ENCODE data around the gene ARHGEF10L.
"Not testable (repeated sequence)": the region's sequence is repeated elsewhere in the genome, so short reads cannot be mapped to it uniquely, and the experiment has no call there.

Gene ARHGEF10L

DNA sequence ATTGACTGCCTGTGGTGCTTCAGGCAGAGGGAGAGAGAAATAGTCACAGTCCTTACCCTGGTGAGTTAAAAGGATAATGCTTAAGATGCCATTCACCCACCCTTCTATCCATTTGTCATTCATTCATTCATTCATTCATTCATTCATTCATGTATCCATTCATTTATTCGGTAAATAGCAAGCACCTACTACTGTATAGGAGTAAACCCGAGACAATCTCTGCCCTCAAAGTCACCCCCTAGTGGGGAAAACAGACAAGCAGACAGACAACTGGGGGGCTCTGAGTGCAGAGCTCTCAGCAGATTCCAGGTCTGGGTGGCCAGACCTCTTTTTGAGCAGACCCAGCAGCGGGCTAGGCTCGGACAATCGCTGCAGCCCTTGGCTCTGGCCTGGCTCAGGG, 201.6 kb downstream of the ARHGEF10L start:
- no peak for DNase-seq (ENCODE audit: low read depth in 2 of 2)

DNA sequence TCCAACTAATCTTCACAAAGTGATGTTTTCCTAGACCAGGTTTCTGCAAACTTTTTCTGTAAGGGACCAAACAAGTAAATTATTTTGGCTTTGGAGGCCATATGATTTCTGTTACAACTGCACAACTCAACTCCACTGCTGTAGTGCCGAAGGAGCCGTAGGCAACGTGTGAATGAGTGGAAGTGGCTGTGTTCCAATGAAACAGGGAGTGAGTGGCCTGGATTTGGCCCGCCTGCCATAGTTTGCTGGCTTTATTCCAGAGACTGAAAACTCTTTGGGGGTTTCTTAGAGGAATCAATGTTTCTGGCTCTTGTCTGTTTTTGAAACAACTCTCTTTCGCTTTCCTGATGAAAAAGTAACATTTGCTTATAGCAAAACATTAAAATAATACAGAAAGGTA, 203.1 kb downstream of the ARHGEF10L start:
- no peak for DNase-seq (ENCODE audit: low read depth in 2 of 2)

DNA sequence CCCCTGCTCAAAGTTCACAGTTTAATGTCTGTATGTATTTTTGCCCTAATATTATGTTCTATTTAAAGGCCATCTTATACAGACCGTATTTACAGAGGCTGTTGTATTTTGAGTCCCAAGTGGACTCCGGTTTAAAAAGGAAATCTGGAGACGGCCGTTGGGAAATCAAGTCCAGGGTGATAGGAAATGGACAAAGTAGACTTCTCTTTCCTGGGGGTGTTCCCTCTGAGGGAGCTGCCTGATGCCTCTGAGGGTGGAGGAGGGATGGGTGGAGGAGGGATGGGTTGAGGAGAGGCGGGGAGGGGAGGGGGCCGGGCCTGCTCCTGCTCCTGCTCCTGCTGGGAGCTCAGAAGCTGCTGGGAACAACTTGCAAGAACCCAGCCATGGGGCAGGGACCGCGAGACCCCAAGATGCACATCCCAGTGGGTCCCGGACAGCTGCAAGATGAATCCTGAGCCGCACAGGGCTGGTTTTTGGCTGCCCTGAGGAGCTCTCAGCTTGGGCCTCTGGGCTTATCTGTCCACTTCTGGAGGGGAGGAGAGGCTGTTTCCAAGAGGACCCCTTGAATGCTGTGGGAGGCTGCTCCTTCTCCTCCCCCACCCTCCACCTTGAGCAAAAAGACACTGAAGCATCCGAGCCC, 203.6 kb downstream of the ARHGEF10L start:
- no peak for DNase-seq (ENCODE audit: low read depth in 2 of 2)

DNA sequence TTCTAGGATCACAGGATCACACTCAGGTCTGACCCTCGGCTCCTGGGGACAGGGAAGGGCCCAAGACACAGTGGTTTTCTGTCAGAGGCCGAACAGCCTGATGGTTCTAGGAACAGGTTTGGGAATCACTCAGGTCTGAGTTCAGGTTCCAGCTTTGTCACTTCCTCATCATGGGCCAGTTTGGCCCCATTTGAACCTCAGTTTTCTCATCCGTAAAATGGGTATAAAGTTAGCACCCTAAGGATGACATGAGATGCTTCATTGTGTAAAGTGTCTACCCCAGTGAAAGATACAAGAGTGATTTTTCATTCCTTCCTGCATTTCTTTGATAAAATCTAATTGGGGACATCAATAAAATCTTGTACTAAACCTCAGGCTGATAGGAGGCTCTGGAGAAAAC, 204.4 kb downstream of the ARHGEF10L start:
- DNase-seq (ENCODE audit: low read depth in 2 of 2): no peak

DNA sequence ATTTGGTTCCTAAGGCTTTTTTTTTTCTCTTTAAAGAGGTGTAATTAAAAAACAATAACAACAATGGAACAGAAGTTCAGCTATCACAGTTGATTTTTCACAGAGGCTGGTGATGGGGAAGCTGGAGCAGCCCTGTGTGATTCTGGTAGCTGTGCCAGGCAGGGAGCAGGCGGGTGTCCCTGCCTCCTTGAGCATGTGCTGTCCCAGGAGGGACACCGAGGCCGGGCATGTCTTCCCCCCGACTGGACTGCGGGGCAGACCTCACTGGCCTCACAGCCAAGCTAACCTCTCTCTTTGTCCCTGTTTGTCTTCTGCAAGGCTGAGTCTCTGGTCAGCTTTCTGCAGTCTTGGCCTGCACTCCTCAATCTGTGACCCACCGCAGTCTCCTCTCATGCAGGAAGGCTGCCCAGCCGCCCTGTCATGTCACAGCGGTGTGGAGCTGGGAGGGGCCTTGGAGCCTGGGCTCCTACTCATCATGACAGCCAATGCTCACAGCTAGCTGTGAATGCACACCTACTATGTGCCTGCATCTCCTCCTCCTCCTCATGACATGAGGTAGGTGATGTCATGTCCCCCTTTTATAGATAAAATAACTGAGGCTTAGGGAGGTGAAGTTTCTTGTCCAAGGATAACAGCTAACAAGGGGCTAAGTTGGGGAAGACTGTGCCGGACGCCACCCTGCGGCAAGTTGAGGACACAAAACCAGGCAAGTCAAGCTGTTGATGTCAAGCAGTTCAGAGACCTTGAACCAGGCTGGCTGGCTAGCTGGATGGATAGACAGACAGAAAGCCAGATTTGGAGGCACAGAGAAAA, 205.4 kb downstream of the ARHGEF10L start:
- no peak for DNase-seq (ENCODE audit: low read depth in 2 of 2)

DNA sequence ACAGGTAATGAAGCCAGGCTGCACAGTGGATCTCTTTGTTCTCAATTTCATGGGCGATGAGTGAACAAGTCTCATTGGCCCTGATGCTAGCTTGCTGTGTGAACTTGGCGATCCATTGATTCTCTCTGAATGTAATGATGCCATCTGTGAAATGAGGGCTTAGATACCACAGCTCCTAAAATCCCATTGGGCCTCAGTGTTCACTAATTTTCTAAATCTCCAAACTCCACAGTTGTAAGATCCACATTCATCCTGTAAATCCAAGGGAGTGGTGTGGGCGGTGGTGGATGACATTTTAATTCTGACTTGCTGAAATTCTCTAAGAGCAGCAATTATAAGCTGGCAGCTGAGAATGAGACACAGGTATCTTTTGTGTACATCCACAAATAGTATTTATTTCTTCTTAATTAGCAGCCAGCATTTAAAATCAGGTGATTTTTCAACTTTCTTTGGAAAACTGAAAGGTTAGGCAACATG, 206.0 kb downstream of the ARHGEF10L start:
- no peak for DNase-seq (ENCODE audit: low read depth in 2 of 2)

DNA sequence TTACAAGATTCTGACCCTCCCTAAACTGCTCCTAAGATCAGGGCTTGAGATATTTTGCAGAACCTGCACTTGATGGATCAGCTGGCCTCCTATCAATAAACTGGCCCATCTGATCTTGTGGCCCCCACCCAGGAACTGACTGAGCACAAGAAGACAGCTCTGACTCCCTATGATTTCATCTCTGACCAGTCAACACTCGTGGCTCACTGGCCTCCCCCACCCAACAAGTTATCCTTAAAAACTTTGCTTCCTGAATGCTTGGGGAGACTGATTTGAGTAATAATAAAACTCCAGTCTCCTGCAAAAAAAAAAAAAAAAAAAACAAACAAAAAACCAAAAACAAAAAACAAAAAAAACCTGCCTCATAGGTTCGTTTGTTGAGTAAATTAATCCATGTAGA, 206.8 kb downstream of the ARHGEF10L start:
- not testable (repeated sequence) for DNase-seq (ENCODE audit: low read depth in 2 of 2)

DNA sequence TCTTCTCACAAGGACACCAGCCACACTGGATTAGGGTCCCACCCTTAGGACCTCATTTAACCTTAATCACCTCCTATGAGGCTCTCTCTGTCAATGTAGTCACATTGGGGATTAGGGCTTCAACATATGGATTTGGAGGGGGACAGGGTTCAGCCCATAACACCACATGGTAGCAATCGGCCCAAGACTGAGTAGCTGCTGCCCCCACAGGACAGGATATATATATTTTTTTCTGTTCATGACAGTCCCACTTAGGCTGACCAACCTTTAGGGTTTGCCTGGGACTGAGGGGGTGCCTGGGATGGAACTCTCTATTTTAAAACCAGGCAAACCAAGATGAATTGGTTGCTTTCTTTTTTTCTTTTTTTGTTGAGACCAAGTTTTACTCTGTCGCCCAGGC, 207.4 kb downstream of the ARHGEF10L start:
- no peak for DNase-seq (ENCODE audit: low read depth in 2 of 2)
